Neural progenitor cell (in vitro differentiated cells): ENCODE data around the gene THRSP. TPM values are rescaled to one million over a fixed set of nuclear protein-coding genes. Genes with fewer than 3 reads are reported as not detected.
"Not testable (repeated sequence)": the region's sequence is repeated elsewhere in the genome, so short reads cannot be mapped to it uniquely, and the experiment has no call there.

Experiments used
- DNase-seq: peaks from one replicate; pipeline ENCODE4 v3.0.0-alpha.2; 2016; ENCODE audit warnings: low spot score
- H2AFZ ChIP-seq: fragments of 200-600 bp; sonication (generic); replicated peaks from 2 replicates; pipeline ENCODE4 v1.6.1; 2016; ENCODE audit warnings: antibody characterized with exemption
- H3F3A ChIP-seq: fragments of 200-600 bp; sonication (generic); 2 replicates; pipeline ENCODE4 v1.6.1; 2016; ENCODE audit warnings: antibody characterized with exemption, low read depth
- H3K27ac ChIP-seq: fragments of 200-600 bp; sonication (generic); 2 replicates; pipeline ENCODE4 v1.5.1; 2016; ENCODE audit warnings: mild to moderate bottlenecking
- H3K27me3 ChIP-seq: fragments of 200-600 bp; sonication (generic); 2 replicates; pipeline ENCODE4 v1.6.1; 2016; ENCODE audit warnings: mild to moderate bottlenecking, moderate library complexity
- H3K36me3 ChIP-seq: fragments of 200-600 bp; sonication (generic); 2 replicates; pipeline ENCODE4 v1.5.1; 2016
- H3K4me1 ChIP-seq: fragments of 200-600 bp; sonication (generic); 2 replicates; pipeline ENCODE4 v1.6.1; 2016; ENCODE audit warnings: mixed run types
- H3K4me2 ChIP-seq: fragments of 200-600 bp; sonication (generic); 2 replicates; pipeline ENCODE4 v1.6.1; 2016
- H3K4me3 ChIP-seq: fragments of 200-600 bp; sonication (generic); 2 replicates; pipeline ENCODE4 v1.5.1; 2016
- H3K79me2 ChIP-seq: fragments of 200-600 bp; sonication (generic); 2 replicates; pipeline ENCODE4 v1.6.1; 2016; ENCODE audit warnings: low read depth
- H3K9ac ChIP-seq: fragments of 200-600 bp; sonication (generic); 2 replicates; pipeline ENCODE4 v1.6.1; 2016
- H3K9me3 ChIP-seq: fragments of 200-600 bp; sonication (generic); 2 replicates; pipeline ENCODE4 v1.5.1; 2016; ENCODE audit warnings: low read depth
- H4K20me1 ChIP-seq: fragments of 200-600 bp; sonication (generic); 2 replicates; pipeline ENCODE4 v1.6.1; 2016; ENCODE audit warnings: low read depth
- H3K27ac Mint-ChIP-seq: 3 replicates; pipeline ENCODE4 v1.8.0; 2021; ENCODE audit warnings: mixed read lengths
- H3K27me3 Mint-ChIP-seq: 2 replicates; pipeline ENCODE4 v1.8.0; 2022; ENCODE audit warnings: low read depth, mild to moderate bottlenecking, inconsistent platforms, moderate library complexity, mixed read lengths; ENCODE audit not compliant: insufficient read depth
- H3K36me3 Mint-ChIP-seq: 3 replicates; pipeline ENCODE4 v1.8.0; 2021; ENCODE audit warnings: mixed read lengths
- H3K4me1 Mint-ChIP-seq: 3 replicates; pipeline ENCODE4 v1.8.0; 2021; ENCODE audit warnings: mixed read lengths
- H3K4me3 Mint-ChIP-seq: 3 replicates; pipeline ENCODE4 v1.8.0; 2021; ENCODE audit warnings: mild to moderate bottlenecking, moderate library complexity, mixed read lengths
- H3K9me3 Mint-ChIP-seq: 3 replicates; pipeline ENCODE4 v1.8.0; 2020; ENCODE audit warnings: mixed read lengths
- EZH2 ChIP-seq: fragments of 200-600 bp; sonication (generic); IDR thresholded peaks from 2 replicates; pipeline ENCODE4 v1.6.1; 2017; ENCODE audit warnings: antibody characterized with exemption, mild to moderate bottlenecking, moderate library complexity
- EZH2phosphoT487 ChIP-seq: fragments of 200-600 bp; sonication (generic); IDR thresholded peaks from 2 replicates; pipeline ENCODE4 v1.6.1; 2017; ENCODE audit warnings: antibody characterized with exemption
- total RNA-seq: library from RNA; depleted of rRNA; stranded (reverse); fragments of >200 nt; gene quantifications from 2 replicates; pipeline ENCODE4 v1.2.3, GENCODE V29; 2015; ENCODE audit warnings: low replicate concordance
- TF ChIP-seq, protein P1 (sequence below): fragments of 200-600 bp; sonication (generic); IDR thresholded peaks from 2 replicates; pipeline ENCODE4 v1.5.1; 2017; ENCODE audit warnings: antibody characterized with exemption, mild to moderate bottlenecking

Gene THRSP, protein sequence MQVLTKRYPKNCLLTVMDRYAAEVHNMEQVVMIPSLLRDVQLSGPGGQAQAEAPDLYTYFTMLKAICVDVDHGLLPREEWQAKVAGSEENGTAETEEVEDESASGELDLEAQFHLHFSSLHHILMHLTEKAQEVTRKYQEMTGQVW
- not detected in 2 replicates for total RNA-seq

DNA sequence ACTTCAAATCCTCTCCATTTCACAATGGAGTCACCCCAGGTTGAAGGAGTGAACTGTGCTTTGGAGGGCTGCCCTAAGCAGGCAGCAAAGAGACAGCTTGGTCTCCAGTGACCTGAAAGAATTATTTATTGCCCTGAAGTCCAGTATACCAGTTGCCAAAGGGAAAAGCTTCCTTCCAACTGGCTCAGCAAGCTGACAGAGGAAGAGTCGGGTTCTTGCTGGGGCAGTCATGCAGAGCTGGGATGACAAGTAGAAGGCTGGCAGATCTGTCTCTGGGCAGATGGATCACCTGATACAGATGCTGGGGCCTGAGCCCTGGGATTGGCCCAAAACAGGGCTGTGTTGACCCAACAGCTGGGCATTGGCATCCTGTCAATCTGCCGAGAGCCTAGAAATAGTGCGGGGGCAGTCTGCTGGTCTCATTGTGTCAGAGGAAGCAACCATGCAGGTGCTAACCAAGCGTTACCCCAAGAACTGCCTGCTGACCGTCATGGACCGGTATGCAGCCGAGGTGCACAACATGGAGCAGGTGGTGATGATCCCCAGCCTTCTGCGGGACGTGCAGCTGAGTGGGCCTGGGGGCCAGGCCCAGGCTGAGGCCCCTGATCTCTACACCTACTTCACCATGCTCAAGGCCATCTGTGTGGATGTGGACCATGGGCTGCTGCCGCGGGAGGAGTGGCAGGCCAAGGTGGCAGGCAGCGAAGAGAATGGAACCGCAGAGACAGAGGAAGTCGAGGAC, at the start of gene THRSP:
THRSP (plus strand) TSS at position 422 of the 742 bp plus-strand sequence; CDS start at position 443, 21 bp downstream.
- H3K27ac Mint-ChIP-seq, result peak within 1 kb of the TSS; percentile 25
- TF ChIP-seq EZH2phosphoT487, result no peak
- no peak for TF ChIP-seq EZH2
- TF ChIP-seq, protein P1, sequence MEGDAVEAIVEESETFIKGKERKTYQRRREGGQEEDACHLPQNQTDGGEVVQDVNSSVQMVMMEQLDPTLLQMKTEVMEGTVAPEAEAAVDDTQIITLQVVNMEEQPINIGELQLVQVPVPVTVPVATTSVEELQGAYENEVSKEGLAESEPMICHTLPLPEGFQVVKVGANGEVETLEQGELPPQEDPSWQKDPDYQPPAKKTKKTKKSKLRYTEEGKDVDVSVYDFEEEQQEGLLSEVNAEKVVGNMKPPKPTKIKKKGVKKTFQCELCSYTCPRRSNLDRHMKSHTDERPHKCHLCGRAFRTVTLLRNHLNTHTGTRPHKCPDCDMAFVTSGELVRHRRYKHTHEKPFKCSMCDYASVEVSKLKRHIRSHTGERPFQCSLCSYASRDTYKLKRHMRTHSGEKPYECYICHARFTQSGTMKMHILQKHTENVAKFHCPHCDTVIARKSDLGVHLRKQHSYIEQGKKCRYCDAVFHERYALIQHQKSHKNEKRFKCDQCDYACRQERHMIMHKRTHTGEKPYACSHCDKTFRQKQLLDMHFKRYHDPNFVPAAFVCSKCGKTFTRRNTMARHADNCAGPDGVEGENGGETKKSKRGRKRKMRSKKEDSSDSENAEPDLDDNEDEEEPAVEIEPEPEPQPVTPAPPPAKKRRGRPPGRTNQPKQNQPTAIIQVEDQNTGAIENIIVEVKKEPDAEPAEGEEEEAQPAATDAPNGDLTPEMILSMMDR, result no peak
- no peaks in the 10 kb centered on the region for H3K79me2 ChIP-seq
- no peaks in the 10 kb centered on the region for H3K27me3 ChIP-seq
- H3K4me1 Mint-ChIP-seq, result no peaks in the 10 kb centered on the region
- no peak within 1 kb of the TSS for H3K4me3 Mint-ChIP-seq
- no peak for DNase-seq
- H3F3A ChIP-seq, result no peaks in the 10 kb centered on the region
- H4K20me1 ChIP-seq, result no peaks in the 10 kb centered on the region
- no peaks in the 10 kb centered on the region for H3K4me1 ChIP-seq
- H3K27ac ChIP-seq, result no peak within 1 kb of the TSS
- H3K36me3 ChIP-seq, result no peaks in the 10 kb centered on the region
- H2AFZ ChIP-seq, result no peak within 1 kb of the TSS
- no peaks in the 10 kb centered on the region for H3K9me3 Mint-ChIP-seq
- H3K9me3 ChIP-seq, result no peaks in the 10 kb centered on the region
- peaks cover 11% of the 10 kb centered on the region for H3K27me3 Mint-ChIP-seq
- no peak within 1 kb of the TSS for H3K4me2 ChIP-seq
- H3K36me3 Mint-ChIP-seq, result peaks cover 10% of the 10 kb centered on the region
- no peak within 1 kb of the TSS for H3K4me3 ChIP-seq
- H3K9ac ChIP-seq, result no peak within 1 kb of the TSS

DNA sequence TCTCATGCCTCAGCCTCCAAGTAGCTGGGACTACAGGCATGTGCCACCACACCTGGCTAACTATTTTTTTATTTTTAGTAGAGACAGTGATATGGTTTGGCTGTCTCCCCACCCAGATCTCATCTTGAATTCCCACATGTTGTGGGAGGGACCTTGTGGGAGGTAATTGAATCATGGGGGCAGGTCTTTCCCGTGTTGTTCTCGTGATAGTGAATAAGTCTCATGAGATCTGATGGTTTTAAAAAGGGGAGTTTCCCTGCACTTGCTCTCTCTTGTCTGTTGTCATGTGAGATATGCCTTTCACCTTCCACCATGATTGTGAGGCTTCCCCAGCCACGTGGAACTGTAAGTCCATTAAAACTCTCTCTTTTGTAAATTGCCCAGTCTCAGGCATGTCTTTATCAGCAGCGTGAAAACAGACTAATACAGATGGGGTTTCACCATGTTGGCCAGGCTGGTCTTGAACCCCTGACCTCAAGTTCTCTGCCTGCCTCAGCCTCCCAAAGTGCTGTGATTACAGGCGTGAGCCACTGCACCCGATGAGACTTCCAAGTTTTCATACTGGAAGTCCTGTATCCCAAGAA, 48.6 kb upstream of the THRSP start:
- not testable (repeated sequence) for H3K79me2 ChIP-seq, H3K4me3 ChIP-seq, H3K4me1 ChIP-seq, H3K4me1 Mint-ChIP-seq, H3K9me3 Mint-ChIP-seq, H3K27ac ChIP-seq, H3K36me3 ChIP-seq, H3K27me3 Mint-ChIP-seq, H3K4me2 ChIP-seq, H3K27ac Mint-ChIP-seq, H3K4me3 Mint-ChIP-seq, H2AFZ ChIP-seq, H3K9ac ChIP-seq, H4K20me1 ChIP-seq, H3K27me3 ChIP-seq, H3F3A ChIP-seq, DNase-seq, H3K36me3 Mint-ChIP-seq, H3K9me3 ChIP-seq

DNA sequence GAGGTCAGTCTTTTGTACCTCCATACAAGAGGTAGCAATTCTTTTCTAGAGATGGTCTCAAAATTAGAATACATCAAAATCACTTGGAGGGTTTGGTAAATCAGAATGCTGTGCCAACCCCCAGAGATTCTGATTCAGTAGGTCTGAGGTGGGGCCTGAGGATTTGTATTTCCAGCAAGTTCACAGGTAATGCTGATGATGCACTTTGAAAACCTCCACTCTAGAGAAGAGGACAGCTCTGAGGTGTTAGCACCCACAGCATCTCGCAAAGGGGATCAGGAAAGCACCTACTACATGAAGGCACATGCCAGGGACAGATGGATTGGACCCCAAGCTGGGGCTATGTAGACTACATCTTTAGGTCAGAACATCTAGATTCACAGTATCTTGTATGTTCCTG, 47.8 kb upstream of the THRSP start:
- Histone ChIP-seq H3K4me1 (peaks cover 8% of the 10 kb centered on the region), H2AFZ (no peak overlapping the region), H3K27me3 (no peaks in the 10 kb centered on the region), H3K9me3 (no peaks in the 10 kb centered on the region), H3K36me3 (no peaks in the 10 kb centered on the region), H3K4me2 (no peak overlapping the region), H3K4me3 (no peak overlapping the region), H3K9ac (no peak overlapping the region), H4K20me1 (no peaks in the 10 kb centered on the region), H3K79me2 (no peaks in the 10 kb centered on the region), H3F3A (peaks cover 9% of the 10 kb centered on the region), H3K27ac (no peak overlapping the region)
- TF ChIP-seq EZH2phosphoT487 (no peak), EZH2 (no peak)
- TF ChIP-seq, protein P1, result no peak
- Mint-ChIP-seq H3K36me3 (no peaks in the 10 kb centered on the region), H3K27me3 (peaks cover 2% of the 10 kb centered on the region), H3K27ac (no peak overlapping the region), H3K4me3 (no peak overlapping the region), H3K9me3 (no peaks in the 10 kb centered on the region), H3K4me1 (peaks cover 12% of the 10 kb centered on the region)
- DNase-seq, result no peak

- no peak overlapping the region for H3K4me3 Mint-ChIP-seq
- H3K27ac Mint-ChIP-seq, result no peak overlapping the region
- no peak overlapping the region for H2AFZ ChIP-seq
- H3K4me3 ChIP-seq, result no peak overlapping the region
- H3F3A ChIP-seq, result peaks cover 26% of the 10 kb centered on the region
- no peak for DNase-seq
- H3K27me3 Mint-ChIP-seq, result peaks cover 8% of the 10 kb centered on the region
- H3K36me3 Mint-ChIP-seq, result no peaks in the 10 kb centered on the region
- no peaks in the 10 kb centered on the region for H3K27me3 ChIP-seq
- no peaks in the 10 kb centered on the region for H3K36me3 ChIP-seq
- no peaks in the 10 kb centered on the region for H3K9me3 ChIP-seq
- no peak for TF ChIP-seq EZH2
- TF ChIP-seq EZH2phosphoT487, result no peak
- TF ChIP-seq, protein P1, result no peak
- H3K4me1 Mint-ChIP-seq, result peaks cover 22% of the 10 kb centered on the region
- no peaks in the 10 kb centered on the region for H3K79me2 ChIP-seq
- H3K4me1 ChIP-seq, result peaks cover 21% of the 10 kb centered on the region
- H3K9me3 Mint-ChIP-seq, result no peaks in the 10 kb centered on the region
- no peak overlapping the region for H3K27ac ChIP-seq
- H4K20me1 ChIP-seq, result no peaks in the 10 kb centered on the region
- H3K4me2 ChIP-seq, result no peak overlapping the region
- no peak overlapping the region for H3K9ac ChIP-seq
Measured at GRCh38 chr11:78019808-78020207, 43.9 kb upstream of the THRSP start.
